NCI-H1436 (cell line): ENCODE results near the gene ADD1.
"Not testable (repeated sequence)": the region's sequence is repeated elsewhere in the genome, so short reads cannot be mapped to it uniquely, and the experiment has no call there.

ENCODE experiments used
- DNase-seq: peaks from one replicate; lab custom pipeline; 2025; lab: John Stamatoyannopoulos, UW

Gene ADD1

GRCh38 chr4:2934077-2934812, 90.6 kb downstream of the ADD1 start:
- no peak for DNase-seq

DNA sequence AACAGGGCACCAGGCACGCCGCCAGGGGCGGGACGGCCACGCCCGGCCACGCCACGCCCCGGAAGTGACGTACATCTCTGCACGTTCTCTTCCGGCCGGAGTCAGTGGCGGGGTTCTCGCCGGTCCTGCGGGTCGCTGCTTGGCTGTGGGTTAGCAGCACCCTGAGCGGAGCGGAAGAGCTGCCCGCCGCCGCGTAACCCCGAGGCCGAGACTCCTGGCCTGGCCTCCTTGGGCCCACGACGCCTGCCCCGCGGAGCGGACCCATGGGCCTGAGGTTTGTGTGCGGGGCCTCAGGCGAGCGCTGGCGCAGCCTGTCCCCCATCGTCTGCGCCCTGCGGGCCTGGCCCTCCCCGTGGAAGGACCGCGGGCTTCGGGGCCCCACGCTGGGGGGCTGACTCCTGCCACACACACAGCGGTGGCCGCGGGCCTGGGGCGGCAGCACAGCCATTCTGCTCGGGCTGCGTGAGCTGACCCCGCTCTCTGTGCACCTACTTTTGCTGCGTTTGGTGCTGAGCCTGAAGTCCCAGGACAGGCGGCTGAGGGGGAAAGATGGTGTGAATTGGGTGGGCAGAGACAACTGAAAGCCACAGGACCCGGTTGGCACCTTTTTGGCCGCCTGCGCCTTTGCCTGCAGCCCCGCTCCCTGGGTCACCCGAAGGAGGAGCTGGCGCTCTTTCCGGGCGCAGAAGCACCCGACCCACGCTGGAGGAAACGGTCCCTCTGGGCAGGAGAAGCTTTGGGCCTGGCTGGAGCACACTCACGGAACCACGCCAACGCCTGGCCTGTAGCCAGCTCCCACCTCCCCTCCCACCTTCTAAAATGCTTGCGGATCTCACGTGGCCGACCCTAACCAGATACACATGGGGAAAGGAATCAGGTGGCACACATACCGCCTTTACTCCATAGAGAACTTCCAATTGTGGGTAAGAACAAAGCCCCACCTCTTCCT, 91.4 kb downstream of the ADD1 start:
- DNase-seq = peak; percentile 61

- no peak for DNase-seq
Measured at GRCh38 chr4:2935762-2936743, 92.4 kb downstream of the ADD1 start.

- DNase-seq = no peak
Measured at GRCh38 chr4:2936773-2937145, 93.1 kb downstream of the ADD1 start.

DNA sequence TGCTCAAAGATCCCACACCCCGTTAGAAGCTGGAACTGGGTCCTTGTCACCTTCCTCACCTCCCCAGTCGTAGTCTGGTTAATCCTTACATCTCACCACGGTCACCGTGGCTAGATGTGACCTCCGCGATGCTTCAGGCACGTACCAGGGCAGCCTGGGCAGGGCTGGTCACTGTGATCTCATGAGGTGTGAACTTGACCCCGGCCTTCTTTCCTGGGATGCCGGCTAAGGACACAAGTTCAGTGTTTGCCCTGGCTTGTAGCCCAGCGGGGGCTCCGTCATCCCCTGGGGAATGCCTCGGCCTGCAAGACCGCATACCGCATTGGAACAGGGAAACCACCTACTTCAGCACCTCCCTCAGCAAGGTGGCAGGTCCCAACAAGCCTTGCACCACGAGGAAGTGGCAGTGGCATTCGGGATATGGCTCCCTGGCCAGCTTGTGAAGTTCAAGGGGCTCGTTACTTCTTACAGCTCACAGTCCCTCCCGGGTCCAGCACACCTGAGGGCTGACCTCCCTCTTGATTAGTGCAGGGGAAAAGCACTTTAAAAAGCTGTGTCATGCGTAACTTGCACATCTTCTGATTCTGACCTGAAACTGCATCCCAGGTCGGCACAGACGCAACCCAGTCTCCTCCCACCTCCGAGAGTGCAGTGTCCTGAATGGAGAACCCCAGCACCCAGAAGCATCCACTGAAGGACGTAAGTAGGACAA, 93.7 kb downstream of the ADD1 start:
- no peak for DNase-seq

GRCh38 chr4:2937986-2938385, 94.3 kb downstream of the ADD1 start:
- DNase-seq = no peak

DNA sequence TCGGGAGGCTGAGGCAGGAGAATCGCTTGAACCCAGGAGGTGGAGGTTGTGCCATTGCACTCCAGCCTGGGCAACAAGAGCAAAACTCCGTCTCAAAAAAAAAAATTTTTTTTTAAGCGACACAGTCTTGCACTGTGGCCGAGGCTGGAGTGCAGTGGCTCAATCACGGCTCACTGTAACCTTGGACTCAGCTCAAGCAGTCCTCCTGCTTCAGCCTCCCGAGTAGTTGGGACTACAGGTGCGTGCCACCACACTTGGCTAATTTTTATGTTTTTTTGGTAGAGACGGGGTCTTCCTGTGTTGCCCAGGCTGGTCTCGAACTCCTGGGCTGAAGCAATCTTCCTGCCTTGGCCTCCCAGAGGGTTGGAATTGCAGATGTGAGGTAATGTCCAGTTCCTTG, 94.8 kb downstream of the ADD1 start:
- not testable (repeated sequence) for DNase-seq

- DNase-seq = no peak
Measured at GRCh38 chr4:2938906-2939305, 95.3 kb downstream of the ADD1 start.

DNA sequence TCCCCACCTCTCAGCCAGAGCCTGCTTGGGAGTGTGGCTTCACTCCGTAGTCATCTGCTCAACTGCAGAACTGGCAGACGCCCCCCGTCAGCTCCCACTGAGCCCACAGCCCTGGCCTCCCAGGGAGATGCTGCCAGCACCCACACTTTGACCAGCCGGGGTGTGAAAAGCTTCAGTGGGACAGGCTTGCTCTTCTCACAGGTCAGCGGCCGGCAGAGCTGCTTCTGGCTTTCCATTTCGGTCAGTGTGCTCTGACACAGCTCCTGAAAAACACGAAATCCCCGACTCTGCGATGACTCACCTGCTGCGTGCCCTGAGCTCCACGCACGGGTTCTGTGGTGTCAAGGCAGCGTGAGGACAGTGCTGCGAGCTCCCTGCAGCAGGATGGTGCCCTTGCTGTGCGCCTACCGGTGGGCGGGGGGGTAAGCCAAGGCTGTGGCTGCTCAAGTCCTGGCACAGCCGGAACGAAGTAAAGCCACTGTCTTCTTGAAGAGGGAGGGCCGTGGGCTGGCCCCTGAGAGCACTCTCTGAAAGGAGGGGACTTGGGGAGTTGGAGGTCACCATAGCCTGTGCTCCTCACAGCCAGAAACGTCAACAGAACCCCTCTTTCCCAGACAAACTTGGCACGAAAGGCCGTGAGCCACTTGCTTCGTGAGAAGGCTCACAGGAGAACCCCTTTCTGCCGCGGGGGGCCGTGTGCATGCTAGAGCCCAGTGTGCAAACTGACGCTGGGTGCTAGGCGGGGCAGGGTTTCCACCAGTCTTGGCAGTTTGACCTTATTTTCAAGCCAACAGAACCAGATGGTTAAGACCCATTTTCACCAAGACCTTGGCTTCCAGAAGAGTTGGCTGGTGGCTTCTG, 96.0 kb downstream of the ADD1 start:
- no peak for DNase-seq

DNA sequence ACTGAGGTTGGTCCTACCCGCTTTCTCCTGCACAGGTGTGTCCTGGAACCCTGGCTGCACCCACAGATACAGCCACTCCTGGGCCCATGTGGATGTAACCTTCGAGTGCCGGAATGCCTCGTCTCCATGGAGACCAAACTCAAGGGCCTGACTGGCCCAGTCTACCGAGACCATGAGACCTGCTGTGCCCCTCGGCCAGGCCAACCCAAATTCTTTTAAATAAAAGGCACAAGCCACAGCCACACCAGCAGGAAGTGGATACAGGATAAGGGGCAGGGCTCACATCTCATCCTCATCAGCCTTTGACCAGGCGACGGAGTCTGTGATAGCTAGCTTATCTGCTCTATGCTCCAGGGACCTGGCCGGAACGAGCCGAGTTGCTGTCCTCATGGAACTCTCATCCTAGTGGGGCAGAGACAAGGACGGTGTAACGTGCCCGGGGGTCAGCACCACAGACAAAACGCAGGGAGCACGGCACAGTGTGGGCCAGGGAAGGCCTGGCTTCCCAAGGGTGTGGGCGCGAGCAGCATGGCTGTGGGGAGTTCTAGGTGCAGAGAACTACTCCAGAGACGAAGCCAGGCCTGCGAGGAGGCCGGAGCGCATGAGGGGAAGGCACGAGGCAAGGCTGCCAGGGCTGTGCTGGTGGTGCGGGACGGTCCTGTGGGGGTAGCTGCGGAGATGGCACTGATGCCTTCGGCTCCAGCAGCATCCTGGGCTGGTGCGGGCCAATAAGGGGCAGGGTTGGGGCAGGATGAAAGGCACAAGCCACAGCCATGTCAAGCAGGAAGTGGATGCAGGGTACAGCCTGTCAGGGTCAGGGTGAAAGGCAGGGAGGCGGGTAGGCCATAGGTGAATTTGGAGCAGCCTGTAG, 96.9 kb downstream of the ADD1 start:
- DNase-seq = no peak

DNA sequence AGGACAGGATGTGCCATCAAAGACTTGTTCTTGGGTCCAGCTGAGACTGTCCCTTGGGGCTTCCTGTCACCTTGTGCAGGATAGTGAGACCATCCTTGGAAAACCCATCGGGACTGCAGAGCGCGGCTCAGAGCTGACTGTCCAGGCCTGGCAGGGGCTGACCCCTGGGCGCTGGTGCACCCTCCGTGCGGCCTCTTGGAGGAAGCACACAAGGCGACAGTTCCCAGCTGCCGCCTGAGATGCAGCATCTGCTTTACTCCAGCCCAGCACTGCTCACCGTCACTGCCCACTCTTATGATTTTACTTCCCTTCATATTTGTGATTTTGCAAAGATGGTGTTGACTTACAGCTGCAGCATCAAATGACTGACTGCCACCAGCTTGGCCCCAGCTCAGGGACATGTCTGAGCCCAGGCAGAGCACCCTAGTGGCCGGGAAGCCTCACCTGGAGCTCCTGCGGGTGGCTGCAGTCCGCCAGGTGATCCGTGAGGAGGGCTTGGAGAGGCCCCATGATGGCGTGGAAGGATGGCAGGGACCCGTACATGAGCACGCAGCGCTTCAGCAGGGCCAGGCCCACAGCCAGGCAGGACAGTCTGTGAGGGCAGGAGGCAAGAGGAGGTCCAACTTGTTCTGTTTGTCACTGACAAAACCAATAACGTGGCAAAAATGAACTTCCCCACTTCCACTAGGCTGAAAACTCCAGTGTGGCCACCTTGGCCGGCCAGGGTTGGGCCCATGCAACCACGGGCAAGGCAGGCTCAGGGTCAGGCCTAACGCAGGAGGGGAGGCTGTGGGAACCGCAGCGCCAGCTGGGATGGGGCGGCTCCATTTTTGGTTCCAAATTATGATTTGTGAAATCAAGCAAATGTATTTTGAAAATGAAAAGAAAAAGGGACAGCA, 97.7 kb downstream of the ADD1 start:
- DNase-seq = no peak

DNA sequence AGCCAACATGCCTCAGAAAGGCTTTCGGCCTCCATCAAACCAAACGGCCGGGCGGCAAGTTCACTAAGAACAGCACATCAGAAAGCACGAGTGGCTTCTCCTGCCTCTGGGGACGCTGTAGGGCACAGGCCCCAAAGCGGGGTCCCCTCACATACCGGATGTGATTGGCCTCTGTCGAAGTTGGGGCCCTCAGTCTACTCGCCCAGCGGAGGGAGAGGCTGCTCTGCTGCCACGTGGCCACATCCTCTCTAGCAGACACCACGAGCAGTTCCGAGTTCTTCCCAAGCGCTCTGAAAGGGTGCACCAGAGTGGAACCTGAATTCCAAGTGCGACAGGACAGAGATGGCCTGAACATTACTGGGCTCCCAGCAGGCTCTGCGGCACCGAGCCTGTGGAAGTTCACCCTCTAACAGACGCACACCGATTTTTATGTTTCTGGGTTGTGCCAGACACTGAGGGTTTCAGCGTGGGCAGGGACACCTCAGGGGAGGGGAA, 98.4 kb downstream of the ADD1 start:
- DNase-seq = no peak

DNA sequence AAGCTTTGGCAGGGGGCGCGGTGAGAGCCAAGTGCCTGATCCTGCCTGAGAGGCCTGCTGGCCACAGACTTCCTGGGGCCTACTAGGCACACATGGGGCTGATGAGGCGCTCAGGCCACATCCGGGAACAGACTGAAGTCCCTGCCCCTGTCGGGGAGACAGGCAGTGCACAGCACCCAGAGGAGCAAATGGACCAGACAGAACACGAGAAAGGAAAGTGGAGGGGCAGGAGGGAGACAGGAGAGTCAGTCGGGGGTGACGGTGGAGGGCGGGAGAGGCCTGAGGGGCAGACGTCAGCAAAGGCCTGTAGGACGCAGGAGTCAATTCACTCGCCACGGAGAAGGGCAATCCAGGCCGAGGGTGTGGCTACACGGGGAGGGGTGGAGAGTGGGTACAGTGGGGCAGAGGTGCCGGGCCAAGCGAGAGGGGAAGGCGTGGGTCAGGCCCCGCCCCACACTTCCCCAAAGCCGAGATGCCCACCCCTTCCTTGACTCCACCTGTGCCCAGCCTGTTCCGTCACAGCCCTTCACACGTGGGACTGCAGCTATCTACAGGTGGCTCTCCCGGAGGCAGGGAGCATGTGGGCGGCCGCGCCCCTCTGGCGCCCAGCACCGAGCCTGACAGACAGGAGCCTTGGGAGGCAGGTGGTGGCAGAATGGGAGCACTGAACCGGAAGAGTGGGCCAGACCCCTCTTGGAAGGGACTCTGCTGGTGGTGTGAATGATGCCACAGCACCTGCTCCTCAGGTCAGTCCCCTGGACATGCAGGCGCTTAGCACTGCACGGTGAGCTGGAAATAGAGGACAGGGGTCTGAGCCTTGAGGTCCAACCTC, 99.1 kb downstream of the ADD1 start:
- DNase-seq = no peak

- no peak for DNase-seq
Measured at GRCh38 chr4:2943364-2944090, 99.9 kb downstream of the ADD1 start.

- no peak for DNase-seq
Measured at GRCh38 chr4:2944091-2944482, 100.4 kb downstream of the ADD1 start.
